ENCODE results near the gene DOCK9.
"Not testable (repeated sequence)": the region's sequence is repeated elsewhere in the genome, so short reads cannot be mapped to it uniquely, and the experiment has no call there.

Gene DOCK9

DNA sequence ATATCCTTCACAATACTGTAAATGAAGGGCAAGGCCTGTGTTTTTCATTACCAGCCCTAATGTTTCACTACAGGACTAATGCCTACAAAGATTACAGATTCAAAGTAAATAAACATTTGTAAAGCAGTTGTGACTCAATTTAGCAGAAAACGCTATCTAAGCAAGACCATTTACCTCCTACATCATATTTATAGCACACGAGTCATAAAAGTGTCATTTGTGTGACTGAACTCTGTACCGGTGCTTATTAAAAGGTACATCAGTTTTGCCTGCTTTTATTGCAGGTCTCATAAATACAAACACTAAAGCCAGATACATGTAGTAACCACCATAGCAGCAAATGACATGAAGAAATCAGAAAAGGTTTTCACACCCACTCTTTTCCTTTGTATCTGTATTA is 163.9 kb downstream of the DOCK9 start:
- no peak for DNase-seq

DNA sequence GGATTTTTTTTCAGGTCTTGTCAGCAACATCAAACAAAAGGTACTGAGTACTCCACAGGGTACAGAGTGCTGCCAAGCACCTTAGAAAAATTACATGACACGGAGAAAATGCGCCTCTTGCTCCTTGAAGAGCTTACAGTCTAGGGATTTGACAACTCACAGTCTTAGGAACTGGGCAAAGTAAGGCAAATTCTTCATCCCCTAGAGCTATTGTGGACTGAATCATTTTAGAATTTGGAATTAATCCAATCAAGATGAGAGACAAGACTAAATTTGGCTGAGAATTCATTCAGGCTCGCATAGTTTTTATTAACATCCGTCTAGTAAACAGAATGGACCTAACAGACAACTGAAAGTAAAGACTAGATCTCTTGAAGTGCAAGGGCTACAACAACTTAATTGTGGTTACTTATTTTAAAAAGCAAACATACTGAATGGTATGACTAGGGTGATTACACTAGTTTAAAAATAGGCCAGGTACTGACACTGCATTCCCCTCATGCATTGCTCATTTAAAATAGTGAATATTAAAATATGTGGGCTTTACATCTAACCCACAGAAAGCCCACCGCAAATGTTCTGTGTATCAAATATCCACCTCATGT is 165.6 kb downstream of the DOCK9 start:
- not testable (repeated sequence) for DNase-seq

- DNase-seq: no peak
Measured at GRCh38 chr13:98810746-98811145, 167.1 kb downstream of the DOCK9 start.

- DNase-seq: no peak
Measured at GRCh38 chr13:98809345-98809777, 168.5 kb downstream of the DOCK9 start.

GRCh38 chr13:98807774-98808173 is 170.1 kb downstream of the DOCK9 start:
- no peak for DNase-seq

DNA sequence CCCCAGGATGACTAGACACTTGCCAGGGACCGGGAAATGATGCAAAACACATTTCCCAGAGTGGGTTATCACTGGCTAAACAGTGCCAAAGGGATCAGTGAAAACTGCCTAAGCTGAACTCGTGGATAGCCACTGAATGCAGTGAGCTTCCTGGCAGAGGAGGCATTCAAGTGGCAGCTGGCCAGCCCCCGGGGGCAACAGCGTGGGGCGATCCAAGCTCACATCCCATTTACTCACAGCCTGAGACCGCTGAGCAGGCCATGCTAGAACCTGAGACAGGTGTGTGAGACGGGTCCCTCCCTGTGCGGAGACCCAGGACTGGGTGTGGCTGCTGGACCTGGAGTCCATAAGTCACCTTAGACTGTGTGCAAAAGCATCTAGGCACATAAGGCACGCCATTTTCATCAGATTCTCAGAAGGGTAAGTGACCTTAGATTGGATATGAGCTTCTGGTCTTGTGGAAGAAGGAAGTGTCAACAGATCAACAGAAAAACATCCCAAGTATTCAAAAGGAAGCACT is 173.5 kb downstream of the DOCK9 start:
- DNase-seq: no peak

GRCh38 chr13:98803921-98804320 is 173.9 kb downstream of the DOCK9 start:
- no peak for DNase-seq

DNA sequence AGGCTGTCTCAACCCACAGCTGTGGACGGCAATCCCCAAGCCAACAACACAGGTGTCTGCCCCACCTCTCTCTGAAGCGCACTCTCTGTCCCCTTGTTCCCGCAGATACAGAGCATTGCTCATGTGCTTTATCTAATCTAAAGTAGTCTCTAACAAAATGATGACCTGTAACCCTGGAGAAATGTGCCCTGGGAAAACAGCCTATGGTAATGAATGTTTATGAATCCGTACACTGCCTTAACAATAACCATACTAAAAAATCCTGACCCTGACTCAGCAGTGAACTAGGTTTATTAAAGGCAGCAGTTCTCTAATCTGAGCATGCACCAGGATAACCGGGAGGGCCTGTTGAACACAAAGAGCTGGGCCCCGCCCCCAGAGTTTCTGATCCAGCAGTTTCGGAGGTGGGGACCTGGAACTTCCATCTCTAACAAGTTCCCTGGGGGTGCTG is 174.7 kb downstream of the DOCK9 start:
- DNase-seq: no peak

GRCh38 chr13:98802559-98802958 is 175.3 kb downstream of the DOCK9 start:
- DNase-seq: no peak

DNA sequence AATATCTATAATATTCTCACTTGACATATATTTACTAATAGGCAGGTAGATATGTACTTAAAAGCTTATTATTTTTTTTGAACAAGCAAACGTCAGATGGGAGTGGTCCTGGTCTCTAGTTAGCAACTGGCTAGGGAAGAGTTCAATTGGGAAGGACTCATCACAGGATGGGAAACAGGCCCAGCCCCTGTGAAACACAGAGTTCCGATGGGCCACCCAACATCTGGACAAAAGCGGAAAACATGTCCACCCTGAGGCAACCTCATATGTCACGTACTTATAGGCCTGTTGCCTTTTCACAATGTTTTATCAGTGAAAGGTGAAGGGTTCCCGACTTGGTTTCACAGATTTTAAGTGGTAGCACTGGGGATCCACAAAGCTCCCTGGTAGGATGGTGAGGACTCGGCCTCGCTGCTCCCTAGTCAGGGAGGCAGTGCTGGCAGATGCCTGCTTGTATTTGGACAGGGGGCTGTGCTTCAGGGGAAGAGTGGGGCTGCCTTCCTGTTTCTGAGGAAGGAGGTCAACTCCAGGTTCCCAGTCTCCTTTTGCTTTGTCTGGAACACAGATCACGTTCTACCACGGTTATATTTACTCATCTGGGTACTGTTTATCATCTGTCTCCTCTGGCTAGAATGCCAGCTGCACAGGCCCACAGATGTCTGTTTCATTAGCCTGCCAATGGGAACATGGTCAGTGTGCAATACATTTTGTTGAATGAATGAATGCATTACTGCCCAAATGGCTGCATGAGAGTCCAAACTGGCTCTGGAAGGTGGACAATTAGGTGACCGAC is 176.0 kb downstream of the DOCK9 start:
- no peak for DNase-seq

DNA sequence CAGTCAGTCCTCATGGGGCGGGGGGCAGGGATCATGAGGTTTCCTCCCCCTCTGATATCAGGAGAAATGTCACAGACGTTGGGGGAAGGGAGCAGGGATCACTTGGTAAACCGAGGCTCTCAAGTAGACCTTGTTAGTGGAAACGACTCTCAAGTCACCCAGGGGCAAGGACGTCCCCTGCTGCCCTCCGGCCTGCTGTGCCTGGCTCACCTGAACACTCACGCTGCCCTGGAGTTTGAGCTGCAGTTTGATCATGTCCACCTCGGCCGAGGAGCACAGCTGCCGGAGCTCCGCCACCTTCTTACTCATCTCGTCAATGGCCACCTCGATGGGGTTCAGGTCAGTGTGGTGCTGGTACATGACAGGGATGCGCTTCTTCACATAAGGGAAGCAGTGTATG is 177.8 kb downstream of the DOCK9 start:
- no peak for DNase-seq

GRCh38 chr13:98798849-98799645 is 178.8 kb downstream of the DOCK9 start:
- DNase-seq: peak; percentile 59

GRCh38 chr13:98797456-98797855 is 180.4 kb downstream of the DOCK9 start:
- DNase-seq: no peak

- no peak for DNase-seq
Measured at GRCh38 chr13:98796798-98797197, 181.1 kb downstream of the DOCK9 start.

- DNase-seq: no peak
Measured at GRCh38 chr13:98796191-98796590, 181.7 kb downstream of the DOCK9 start.

DNA sequence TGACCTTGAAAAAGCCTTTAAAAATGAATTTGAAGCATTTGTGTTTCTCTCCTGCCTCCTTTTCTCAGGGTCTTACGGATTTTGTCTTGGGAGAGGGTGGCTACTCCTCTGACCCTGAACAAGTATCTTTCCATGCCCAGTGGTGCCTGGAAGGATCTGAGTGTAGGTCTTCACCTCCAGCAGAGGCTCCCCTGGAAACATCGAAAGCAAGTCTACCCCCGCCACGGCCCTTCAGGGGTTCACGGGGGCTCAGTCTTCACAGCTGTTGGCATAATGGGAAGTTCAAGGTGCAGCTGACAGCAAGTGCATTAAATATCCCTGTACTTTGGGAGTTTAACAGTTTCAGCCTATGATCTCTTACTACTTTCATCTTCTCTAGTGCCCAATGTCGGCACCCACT is 182.6 kb downstream of the DOCK9 start:
- DNase-seq: no peak

- DNase-seq: no peak
Measured at GRCh38 chr13:98794498-98794897, 183.4 kb downstream of the DOCK9 start.

- no peak for DNase-seq
Measured at GRCh38 chr13:98792785-98793495, 184.9 kb downstream of the DOCK9 start.

DNA sequence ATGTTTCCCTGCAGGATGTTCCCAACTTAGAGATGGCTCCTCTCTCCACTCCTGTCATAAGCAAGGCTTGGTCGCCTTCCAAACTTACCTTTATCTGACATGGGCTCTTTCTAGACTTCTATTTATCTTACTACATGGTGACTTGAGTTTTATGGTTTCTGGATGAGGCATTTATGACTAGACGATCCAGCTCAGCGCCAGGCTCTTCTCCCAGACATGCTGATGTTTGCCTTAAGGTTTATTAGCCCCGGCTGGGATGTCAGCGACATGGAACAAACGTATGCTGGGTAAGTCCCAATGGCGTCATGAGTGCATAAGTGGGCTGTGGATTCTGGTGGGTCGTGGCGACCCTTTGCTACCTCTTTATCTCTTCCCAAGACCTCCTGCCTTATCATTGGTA is 185.5 kb downstream of the DOCK9 start:
- no peak for DNase-seq

GRCh38 chr13:98791611-98792010 is 186.3 kb downstream of the DOCK9 start:
- no peak for DNase-seq

DNA sequence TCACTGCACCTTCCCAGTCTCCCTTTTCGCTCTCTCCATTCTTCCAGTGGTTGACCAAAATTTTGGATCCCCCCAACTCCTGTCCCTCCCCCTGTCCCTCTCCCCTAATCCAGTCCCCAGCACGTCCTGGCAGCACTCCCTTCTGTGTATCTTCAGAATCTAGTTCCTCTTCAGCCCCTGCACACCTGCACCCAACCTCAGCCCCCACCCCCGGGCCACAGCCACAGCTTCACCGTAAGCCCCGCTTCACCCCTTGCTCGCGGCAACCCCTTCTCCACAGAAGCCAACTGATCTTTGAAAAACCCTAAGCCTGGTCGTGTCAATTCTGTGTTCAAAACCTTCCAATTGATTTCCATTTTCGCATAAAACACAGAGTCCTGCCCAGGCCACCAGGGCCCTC is 189.9 kb downstream of the DOCK9 start:
- no peak for DNase-seq

- DNase-seq: no peak
Measured at GRCh38 chr13:98787173-98787572, 190.7 kb downstream of the DOCK9 start.

GRCh38 chr13:98786023-98786422 is 191.8 kb downstream of the DOCK9 start:
- no peak for DNase-seq

Data from femur (tissue), 1 donor.